ENCODE results near the gene USP9X.
A peak's percentile ranks its signal among the peaks of the same experiment; 100 is the strongest.
"Not testable (repeated sequence)": the region's sequence is repeated elsewhere in the genome, so short reads cannot be mapped to it uniquely, and the experiment has no call there.

Gene USP9X

GRCh38 chrX:41086627-41086932 is 1.3 kb downstream of the USP9X start:
- DNase-seq (ENCODE audit: low spot score) = no peak

GRCh38 chrX:41087201-41087600 is 2.0 kb downstream of the USP9X start:
- DNase-seq (ENCODE audit: low spot score) = no peak

- no peak for DNase-seq (ENCODE audit: low spot score)
Measured at GRCh38 chrX:41090568-41091238, 5.5 kb downstream of the USP9X start.

- DNase-seq (ENCODE audit: low spot score) = no peak
Measured at GRCh38 chrX:41092776-41093175, 7.5 kb downstream of the USP9X start.

GRCh38 chrX:41095174-41095573 is 9.9 kb downstream of the USP9X start:
- DNase-seq (ENCODE audit: low spot score) = no peak

- DNase-seq (ENCODE audit: low spot score) = no peak
Measured at GRCh38 chrX:41095908-41096307, 10.7 kb downstream of the USP9X start.

- no peak for DNase-seq (ENCODE audit: low spot score)
Measured at GRCh38 chrX:41096339-41096955, 11.2 kb downstream of the USP9X start.

- DNase-seq (ENCODE audit: low spot score) = no peak
Measured at GRCh38 chrX:41097326-41097725, 12.1 kb downstream of the USP9X start.

GRCh38 chrX:41100200-41100599 is 15.0 kb downstream of the USP9X start:
- DNase-seq (ENCODE audit: low spot score) = no peak

- DNase-seq (ENCODE audit: low spot score) = no peak
Measured at GRCh38 chrX:41100819-41101218, 15.6 kb downstream of the USP9X start.

GRCh38 chrX:41105005-41105404 is 19.8 kb downstream of the USP9X start:
- DNase-seq (ENCODE audit: low spot score) = no peak

- DNase-seq (ENCODE audit: low spot score) = not testable (repeated sequence)
Measured at GRCh38 chrX:41106257-41106656, 21.0 kb downstream of the USP9X start.

GRCh38 chrX:41108007-41108406 is 22.8 kb downstream of the USP9X start:
- DNase-seq (ENCODE audit: low spot score) = peak; percentile 17

- no peak for DNase-seq (ENCODE audit: low spot score)
Measured at GRCh38 chrX:41108463-41109205, 23.4 kb downstream of the USP9X start.

- DNase-seq (ENCODE audit: low spot score) = no peak
Measured at GRCh38 chrX:41110801-41111625, 25.8 kb downstream of the USP9X start.

GRCh38 chrX:41115104-41115425 is 29.8 kb downstream of the USP9X start:
- DNase-seq (ENCODE audit: low spot score) = peak; percentile 17

- no peak for DNase-seq (ENCODE audit: low spot score)
Measured at GRCh38 chrX:41116948-41117347, 31.7 kb downstream of the USP9X start.

- no peak for DNase-seq (ENCODE audit: low spot score)
Measured at GRCh38 chrX:41118156-41118555, 32.9 kb downstream of the USP9X start.

GRCh38 chrX:41119803-41120202 is 34.6 kb downstream of the USP9X start:
- no peak for DNase-seq (ENCODE audit: low spot score)

- no peak for DNase-seq (ENCODE audit: low spot score)
Measured at GRCh38 chrX:41121766-41122165, 36.5 kb downstream of the USP9X start.

- DNase-seq (ENCODE audit: low spot score) = no peak
Measured at GRCh38 chrX:41122664-41123257, 37.5 kb downstream of the USP9X start.

GRCh38 chrX:41127477-41128192 is 42.4 kb downstream of the USP9X start:
- no peak for DNase-seq (ENCODE audit: low spot score)
